HT1080 (cell line): ENCODE measurements around the gene DMD. TPM values are rescaled to one million over a fixed set of nuclear protein-coding genes. Genes with fewer than 3 reads are reported as not detected.
"Not testable (repeated sequence)": the region's sequence is repeated elsewhere in the genome, so short reads cannot be mapped to it uniquely, and the experiment has no call there.

Experiments used
- DNase-seq: peaks from one replicate; pipeline ENCODE4 v3.0.0-alpha.2; 2015; ENCODE audit warnings: low read depth
- total RNA-seq: library from RNA; depleted of rRNA; stranded (reverse); fragments of >200 nt; shearing (Covaris generic); gene quantifications from 2 replicates; pipeline ENCODE4 v1.2.3, GENCODE V29; 2014

Gene DMD
- total RNA-seq, 1 experiment from 2014 or later: 4.0 TPM

DNA sequence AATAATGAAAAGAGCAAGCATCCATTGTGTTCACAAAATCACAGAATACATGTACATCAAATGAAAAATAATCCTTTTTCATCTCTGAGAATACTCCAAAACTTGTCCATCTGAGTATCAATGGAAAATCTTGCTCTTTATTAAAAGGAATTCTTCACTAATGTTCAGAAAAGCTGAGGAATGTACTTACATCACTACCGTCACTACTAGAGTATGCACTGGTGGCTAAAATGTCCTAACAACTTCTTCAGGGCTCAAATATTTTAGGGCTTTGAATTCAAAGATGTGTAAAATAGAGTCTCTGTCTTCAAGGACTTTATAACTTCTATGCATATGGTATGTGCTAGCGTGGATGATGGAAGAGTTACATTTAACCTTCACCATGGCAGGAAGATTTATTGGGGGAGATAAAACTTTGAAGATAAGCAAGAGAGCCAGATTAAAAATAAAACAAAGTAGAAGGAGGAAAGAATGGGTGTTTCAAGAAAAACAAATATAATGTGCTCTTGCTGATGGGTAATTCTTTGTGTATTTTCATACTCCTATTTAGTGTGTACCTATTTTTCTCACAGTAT lies 55.1 kb downstream of the DMD start:
- no peak for DNase-seq

DNA sequence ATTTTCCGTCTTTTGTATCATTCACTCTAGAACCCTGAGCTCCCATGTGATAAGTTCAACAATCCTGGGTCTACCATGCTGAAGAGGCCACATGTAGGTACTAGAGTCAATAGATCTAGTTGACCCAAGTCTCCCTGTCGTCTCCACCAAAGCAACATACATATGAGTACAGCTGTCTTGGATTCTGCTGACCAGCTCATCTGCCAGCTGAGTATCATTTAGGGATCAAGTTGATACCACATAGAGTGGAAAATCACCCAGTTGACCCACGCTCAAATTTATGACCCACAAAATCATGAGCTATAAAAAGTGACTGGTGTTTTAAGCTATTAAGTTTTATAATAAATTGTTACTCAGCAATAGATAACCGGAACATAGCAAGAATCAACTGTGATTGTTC lies 61.8 kb downstream of the DMD start:
- no peak for DNase-seq

DNA sequence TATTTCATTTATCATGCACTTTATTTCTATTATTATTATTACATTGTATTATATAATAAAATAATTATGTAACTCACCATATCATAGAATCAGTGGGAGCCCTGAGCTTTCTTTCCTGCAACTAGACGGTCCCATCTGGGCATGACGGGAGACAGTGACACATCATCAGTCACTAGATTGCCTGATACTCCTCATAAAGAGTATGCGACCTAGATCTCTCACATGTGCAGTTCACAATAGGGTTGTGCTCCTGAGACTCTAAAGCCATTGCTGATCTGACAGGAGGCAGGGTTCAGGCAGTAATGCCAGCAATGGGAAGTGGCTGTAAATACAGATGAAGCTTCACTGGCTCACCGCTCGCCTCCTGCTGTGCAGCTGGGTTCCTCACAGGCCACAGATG lies 62.3 kb downstream of the DMD start:
- no peak for DNase-seq

DNA sequence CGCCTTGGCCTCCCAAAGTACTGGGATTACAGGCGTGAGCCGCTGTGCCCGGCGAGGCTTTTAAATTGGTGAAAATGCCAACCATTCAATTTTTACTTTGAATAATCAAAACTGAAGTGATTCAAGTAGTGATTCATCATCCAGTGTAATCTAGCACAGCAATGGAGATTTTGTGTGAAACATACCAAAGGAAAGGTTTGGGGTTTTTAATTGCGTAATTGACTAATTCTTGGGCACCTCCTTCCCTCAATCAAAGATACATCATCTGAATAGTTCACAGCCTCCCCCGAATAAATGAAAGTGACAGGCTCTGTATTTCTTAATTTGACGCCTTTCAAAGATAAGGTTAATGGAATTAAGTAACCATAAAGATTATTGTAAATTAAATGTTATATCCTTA lies 69.0 kb downstream of the DMD start:
- DNase-seq: peak; percentile 0

DNA sequence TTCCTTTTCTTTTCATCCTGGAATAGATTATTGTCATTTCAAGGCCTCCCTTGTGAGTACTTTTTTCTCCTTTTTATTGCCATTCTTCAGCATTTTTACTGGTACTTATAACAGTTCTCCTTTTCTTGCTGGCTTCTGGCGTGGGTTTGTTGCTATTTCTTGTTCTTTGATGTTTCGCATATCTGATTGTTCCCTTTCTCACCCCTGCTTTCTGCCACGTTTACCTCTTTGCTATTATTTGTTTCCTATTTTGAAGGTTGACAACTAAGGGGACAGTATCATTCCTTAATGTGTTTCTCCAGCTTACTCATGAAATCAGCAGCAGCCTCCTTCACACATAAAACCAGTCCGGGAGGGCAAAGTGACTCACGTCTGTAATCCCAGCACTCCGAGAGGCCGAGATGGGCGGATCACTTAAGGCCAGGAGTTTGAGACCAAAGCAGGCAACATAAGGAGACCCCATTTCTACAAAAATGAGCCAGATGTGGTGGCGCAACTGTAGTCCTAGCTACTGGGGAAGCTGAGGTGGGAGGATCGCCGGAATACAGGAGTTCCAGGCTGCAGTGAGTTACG lies 72.6 kb downstream of the DMD start:
- DNase-seq: peak; percentile 34

DNA sequence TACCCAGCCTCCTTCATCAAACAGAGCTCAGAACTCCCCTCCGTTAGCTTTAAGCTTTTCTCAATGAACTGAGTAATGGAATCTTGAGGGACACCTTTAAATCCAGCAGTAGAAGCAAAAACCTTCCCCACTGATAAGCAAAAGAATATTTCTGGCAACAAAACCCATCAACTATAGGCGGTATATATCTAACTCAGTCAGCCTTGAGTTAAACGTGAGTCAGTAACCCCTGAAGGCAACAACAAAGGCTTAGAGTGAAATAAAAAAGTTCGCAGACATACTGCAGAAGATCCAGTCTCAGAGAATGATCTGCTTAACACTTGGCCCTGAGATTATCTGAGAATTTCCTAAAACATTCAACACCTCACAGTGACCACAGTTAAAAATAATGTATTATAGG lies 77.2 kb downstream of the DMD start:
- DNase-seq: no peak

DNA sequence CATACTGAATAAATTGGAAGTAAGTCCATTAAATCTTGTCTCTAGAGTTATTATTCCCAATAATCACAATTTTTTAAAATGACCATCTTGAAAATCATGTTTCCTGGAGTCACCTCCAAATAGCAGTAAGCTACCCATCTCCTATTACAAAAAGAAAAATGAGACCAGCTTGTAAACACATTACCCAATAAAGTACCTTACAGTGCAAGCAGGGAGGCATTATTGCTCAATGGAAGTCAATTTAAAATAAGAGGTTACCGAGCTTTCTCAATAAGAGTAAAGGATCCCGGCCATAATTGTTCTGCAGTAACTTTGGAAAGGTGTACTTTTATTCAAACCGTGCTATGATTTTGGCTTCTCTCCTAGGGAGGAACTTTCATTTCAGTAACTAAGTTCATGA lies 78.0 kb downstream of the DMD start:
- no peak for DNase-seq

DNA sequence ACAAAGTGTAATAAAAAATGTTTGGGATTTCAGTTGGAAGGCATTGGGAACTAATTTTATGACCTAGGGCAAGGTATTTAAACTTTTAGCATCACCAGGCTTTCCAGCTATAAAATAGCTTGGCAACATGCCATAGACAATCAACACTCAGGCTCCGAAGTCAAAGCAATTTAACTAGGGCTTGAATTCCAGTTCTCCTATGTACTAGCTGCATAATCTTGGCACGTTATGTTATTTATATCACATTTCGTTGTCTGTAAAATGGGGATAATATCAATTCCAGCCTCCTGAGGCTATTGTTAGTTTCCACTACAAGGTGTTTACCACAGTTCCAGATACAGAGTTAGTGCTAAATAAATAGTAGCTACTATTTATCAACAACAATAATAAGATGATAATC lies 78.8 kb downstream of the DMD start:
- DNase-seq: no peak

DNA sequence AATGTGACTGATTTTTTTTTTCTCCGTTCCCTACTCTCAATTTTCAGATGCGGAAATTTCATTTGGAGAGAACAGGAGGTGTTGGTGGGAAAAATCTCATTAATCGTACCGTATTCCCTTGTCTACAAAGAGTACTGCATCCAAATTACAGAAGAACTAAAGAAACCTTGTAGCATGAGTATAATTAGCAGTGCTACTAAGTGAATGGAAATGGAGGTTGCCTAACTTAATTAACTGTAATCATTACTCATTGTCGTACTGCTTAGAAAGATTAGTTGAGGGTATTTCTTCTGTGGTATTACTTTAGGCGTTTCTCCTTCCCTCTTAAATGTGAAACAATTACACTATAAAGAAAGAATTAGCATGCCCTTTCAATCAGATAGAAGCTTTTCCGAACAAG lies 81.7 kb downstream of the DMD start:
- no peak for DNase-seq

DNA sequence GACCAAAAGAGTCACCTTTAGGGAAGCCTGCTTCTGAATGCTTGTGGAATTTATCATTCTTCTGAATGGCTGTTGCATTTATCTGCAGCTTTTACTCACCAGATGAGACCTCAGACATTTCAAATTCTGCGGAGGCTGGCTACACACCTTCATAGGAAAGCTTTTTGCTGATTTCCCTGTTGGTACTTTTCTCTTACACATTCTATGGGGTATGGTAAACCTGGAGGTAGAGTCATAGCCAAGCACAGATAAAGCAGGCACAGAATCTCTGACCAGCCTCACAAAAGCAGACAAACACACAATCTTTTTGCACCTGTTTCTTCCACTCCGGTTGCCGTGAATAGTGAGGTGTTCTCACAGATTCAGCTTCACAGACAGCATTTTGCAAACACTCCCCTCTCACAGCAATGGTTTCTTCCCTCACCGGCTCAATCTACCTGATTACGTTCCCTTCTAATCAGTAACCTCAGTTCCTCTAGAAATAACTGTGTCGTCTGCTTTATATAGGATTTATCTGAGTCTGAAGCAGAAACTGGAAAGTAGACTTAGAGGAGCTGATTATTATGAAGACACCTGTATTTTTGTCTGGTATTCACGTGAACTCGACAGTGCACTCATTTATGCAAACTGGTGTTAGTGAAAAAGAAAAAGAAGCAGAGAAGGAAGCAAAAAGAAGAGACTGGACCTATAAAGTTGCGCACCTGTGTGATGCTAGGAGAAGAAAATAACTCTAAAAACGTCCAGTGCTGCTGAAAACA lies 83.1 kb downstream of the DMD start:
- DNase-seq: no peak

DNA sequence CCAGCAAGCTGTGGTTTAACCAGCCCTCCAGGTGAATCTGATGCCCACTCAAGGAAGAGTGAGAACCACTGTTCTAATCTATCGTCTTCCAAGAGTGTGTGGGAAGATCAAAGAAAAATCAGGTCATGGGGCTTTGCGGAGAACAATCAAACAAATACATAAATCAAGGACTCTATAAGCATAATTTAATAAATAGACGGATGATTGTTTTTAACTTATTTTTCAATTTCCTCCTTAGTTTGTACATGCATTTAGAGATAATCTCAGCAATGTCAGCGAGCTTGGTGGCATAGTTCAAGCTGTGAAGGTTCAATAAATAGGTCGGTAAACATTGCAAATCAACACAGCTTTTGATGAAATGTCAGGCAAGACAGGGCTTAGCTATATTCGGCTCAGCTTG lies 84.9 kb downstream of the DMD start:
- no peak for DNase-seq

DNA sequence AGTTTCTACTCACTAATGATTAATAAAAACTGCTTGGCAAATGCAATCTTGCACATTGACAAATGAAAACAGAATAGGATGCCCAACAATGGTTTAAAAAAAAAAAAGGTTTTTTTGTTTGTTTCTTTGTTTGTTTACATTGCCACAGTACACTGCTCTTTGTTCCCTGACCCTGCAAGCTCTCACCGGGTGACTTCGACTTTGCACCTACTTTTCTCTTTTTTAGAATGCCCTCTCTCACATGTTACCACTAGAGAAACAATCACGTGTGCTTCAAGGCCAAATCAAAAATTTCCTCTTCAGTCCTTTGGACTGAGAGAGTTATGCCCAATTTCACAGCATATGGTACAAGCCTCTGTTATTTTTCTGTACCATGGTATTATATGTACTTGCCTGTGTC lies 101.5 kb downstream of the DMD start:
- no peak for DNase-seq

DNA sequence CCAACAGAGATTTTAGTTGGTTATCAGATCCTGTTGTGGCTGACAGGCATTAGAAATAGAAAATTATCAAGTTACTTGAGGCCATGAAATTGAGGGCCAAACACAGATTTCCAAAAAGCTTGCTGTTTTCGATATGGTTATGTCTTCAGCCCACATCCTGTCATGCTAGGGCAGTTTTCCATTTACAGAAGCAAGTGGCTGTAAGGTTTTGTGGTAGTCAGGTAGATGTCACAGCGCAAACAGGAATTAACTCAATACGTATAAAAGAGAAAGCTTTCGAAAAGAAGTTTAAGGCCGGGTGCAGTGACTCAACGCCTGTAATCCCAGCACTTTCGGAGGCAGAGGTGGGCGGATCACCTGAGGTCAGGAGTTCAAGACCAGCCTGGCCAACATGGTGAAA lies 104.6 kb downstream of the DMD start:
- no peak for DNase-seq

DNA sequence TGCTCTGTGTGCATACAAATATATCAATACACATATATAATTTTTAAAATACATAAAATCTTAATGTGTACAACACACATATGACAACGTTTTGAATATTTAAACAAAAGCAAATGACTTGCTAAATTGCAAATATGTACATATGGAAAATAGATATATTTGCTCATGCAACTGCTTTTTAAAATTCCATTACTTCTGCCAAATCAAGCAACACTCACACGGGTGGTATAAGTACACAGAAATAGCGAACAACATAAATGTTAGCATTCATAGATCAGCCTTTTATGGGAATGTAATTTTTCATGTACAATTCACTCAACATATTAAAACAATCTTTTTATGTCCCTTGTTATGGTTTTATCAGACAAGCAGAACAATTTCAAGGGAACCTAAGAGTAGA lies 116.3 kb downstream of the DMD start:
- DNase-seq: no peak

DNA sequence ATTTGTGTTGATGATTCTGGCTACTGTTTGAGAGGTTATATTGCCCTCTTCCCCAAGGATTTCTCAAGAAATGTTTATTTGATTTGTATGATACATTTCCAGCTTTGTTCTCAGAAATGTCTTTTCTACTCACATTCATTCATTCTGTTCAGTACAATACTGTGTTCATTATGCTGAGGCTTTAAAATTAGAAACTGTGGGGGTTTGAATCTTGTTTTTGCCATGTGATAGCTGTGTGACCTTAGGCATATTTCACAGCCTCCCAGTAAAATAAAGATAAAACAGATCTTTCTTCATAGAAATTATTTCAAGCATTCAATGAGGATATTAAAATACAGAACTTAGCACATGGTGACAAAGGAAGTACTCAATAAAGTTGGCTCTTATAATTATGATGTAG lies 123.9 kb downstream of the DMD start:
- no peak for DNase-seq

DNA sequence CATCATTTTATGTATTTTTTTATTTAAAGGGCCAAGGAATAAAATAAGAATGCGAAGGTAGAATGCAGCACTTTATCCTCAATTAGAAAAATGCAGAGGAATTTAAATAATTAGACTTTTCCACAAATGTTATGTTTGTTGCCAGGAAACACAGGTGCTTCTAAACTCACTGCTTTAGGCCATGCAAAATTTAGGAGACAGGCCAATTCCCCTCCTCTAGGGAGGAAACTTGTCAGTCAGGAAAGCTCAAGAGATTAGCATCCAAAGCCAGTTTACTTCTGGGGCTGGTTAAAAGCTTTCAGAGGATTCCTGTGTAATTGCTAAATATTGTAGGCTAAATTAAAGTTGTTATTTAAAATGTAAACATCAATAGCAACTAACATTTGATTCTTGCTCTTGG lies 124.5 kb downstream of the DMD start:
- DNase-seq: no peak

DNA sequence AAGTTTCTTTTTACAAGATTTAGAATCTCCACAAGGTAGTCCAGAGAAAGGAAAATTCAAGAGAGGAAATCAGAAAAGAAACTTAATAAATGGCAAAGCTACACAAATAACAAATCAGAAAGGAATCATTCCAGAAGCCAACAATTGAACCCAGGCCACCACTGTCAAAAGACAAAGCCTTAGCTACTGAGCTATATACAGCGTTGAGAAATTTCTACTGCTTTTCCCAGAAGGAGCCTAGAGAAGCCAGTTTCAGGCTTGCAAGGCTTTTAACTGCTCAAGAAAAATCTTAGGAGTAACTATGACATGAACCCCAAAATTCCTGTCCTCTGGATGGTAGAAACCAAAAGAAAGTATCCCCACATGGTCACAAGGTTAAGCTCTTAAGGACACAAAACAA lies 129.0 kb downstream of the DMD start:
- no peak for DNase-seq

DNA sequence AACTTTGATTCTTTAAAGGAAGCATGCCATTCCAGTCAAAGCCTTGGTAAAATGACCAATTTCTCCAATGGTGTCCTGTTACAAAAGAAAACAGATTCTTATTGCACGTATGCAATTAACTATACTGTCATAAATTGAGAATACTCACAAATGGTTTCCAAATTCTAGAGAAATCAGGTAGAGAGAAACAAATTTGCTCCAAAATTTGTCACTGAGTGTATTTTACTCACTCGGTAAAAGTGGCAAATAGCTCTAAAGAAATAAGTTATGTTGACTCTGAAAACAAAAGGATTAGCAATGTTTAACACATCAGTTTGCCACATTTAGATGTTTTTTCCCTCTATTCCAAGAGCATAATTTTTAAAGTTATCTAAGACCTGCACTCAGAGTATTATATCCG lies 133.1 kb downstream of the DMD start:
- no peak for DNase-seq

DNA sequence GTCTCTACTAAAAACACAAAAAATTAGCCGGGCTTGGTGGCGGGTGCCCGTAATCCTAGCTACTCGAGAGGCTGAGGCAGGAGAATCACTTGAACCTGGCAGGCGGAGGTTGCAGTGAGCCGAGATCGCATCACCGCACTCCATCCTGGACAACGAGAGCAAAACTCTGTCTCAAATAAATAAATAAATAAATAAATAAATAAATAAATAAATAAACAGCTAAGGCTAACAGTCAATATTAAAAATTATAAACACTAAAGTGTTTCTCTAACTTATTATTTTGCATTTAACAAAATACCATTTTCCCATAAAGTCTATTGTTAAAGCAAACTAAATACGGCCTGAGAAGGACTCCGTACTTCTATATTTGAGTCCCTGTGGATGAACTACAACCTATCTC lies 137.7 kb downstream of the DMD start:
- DNase-seq: not testable (repeated sequence)

DNA sequence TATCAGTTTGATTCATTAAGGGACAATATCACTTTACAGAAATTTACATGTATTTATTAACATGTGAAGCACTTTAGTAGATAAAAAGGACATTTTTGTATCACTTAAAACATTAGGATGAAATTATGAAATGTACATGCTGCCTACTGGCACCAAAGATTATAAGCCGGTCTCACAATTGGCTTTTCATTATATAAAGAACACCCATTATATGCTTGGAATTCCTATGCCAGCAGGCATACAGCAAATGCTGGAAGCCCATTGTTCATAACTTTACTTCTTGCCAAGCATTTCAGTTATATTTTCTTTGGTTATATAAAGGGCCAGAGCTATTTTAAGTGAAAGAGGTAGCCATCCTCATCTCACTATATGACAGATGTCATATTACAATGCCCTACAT lies 145.9 kb downstream of the DMD start:
- DNase-seq: no peak

DNA sequence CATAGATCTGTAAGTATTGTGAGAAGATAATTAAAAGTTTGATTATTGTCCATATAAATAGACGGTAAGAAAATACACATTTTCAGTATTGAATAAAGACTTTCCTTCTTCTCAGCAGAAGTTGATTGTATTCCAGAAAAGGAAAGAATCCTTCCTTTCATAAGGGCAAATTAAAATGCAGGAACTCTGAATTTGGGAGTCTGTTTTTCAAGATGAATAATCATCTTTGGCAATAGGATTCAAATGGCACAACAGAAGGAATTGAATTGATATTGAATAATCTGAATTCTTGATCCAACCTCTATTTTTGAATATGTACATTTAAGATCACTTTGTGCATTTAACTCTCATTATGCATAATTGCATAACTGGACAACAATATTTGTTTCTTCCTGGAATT lies 149.3 kb downstream of the DMD start:
- DNase-seq: no peak

DNA sequence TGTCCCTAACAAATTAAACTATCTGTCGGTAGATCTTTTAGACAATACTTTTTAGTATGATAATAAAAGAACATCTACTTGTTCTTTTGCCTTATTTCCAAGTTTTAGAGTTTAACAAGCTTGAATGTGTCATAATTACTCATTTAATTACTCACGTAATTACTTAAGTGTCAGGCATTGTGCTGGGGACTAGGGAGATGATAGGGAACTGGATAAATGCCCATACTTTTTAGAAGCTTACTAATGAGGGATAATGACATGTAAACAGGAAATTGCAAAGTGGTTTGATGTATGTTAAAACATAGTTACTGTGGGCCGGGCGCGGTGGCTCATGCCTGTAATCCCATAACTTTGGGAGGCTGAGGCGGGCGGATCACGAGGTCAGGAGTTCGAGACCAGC lies 158.3 kb downstream of the DMD start:
- no peak for DNase-seq

DNA sequence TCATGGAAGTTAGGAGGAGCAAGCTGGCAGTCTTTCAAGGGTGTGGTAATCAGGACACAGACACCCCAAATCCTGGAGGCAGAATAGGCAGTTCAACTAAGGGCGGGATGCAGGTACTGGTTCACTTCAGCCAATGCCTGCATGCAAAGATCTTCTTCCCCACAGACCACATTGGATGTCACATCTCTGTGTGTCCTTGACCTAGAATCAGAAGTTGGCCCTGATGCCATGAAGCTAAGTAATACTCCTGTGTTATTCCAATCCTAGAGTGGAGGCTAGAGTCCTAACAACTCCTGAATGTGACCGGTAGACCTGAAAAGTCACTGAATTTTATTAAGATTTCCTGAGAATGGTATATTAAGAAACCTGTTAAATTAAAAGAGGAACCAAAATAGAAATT lies 165.5 kb downstream of the DMD start:
- DNase-seq: no peak
